ENCODE results near the gene GPR39. TPM values are rescaled to one million over a fixed set of nuclear protein-coding genes. Genes with fewer than 3 reads are reported as not detected.

Gene GPR39
- total RNA-seq, 1 experiment from 2014 or later, result 9.0 TPM

DNA sequence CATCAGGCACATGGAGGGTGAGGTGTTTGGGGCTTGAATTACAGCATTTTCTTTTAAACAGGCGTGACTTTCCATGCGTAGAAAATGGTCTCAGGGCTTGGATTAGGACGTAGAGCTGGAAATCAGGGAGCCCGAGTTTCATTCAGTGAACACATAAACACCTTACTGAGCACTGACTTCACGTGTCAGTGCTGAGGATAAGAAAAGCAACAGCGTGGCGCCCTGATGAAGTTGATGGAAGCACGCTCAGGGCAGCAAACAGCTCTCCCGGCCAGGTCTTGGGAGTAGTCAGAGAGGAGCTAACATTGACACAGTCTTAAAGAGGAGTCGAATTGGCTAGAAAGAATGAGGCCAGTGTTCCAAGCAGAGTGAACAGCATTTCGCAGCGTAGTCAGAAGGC is 142.7 kb downstream of the GPR39 start:
- H3K27me3 ChIP-seq (ENCODE audit: control insufficient read depth, insufficient read depth, low read length), result no peaks in the 10 kb centered on the region
- no peak overlapping the region for H3K4me3 ChIP-seq (ENCODE audit: low read depth in 2 of 2, low read length in 2 of 2)
- no peak for ATAC-seq
- no peaks in the 10 kb centered on the region; the same call in 1 of the 2 replicates for H3K36me3 ChIP-seq (ENCODE audit: control insufficient read depth, insufficient read depth, low read length)
- TF ChIP-seq, protein P1, sequence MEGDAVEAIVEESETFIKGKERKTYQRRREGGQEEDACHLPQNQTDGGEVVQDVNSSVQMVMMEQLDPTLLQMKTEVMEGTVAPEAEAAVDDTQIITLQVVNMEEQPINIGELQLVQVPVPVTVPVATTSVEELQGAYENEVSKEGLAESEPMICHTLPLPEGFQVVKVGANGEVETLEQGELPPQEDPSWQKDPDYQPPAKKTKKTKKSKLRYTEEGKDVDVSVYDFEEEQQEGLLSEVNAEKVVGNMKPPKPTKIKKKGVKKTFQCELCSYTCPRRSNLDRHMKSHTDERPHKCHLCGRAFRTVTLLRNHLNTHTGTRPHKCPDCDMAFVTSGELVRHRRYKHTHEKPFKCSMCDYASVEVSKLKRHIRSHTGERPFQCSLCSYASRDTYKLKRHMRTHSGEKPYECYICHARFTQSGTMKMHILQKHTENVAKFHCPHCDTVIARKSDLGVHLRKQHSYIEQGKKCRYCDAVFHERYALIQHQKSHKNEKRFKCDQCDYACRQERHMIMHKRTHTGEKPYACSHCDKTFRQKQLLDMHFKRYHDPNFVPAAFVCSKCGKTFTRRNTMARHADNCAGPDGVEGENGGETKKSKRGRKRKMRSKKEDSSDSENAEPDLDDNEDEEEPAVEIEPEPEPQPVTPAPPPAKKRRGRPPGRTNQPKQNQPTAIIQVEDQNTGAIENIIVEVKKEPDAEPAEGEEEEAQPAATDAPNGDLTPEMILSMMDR (IDR thresholded peaks at IDR 0.05), result no peak
- TF ChIP-seq SIN3A (IDR thresholded peaks at IDR 0.05; ENCODE audit: borderline replicate concordance, insufficient read depth, low read depth, low read length), result no peak
- TF ChIP-seq, protein P2, sequence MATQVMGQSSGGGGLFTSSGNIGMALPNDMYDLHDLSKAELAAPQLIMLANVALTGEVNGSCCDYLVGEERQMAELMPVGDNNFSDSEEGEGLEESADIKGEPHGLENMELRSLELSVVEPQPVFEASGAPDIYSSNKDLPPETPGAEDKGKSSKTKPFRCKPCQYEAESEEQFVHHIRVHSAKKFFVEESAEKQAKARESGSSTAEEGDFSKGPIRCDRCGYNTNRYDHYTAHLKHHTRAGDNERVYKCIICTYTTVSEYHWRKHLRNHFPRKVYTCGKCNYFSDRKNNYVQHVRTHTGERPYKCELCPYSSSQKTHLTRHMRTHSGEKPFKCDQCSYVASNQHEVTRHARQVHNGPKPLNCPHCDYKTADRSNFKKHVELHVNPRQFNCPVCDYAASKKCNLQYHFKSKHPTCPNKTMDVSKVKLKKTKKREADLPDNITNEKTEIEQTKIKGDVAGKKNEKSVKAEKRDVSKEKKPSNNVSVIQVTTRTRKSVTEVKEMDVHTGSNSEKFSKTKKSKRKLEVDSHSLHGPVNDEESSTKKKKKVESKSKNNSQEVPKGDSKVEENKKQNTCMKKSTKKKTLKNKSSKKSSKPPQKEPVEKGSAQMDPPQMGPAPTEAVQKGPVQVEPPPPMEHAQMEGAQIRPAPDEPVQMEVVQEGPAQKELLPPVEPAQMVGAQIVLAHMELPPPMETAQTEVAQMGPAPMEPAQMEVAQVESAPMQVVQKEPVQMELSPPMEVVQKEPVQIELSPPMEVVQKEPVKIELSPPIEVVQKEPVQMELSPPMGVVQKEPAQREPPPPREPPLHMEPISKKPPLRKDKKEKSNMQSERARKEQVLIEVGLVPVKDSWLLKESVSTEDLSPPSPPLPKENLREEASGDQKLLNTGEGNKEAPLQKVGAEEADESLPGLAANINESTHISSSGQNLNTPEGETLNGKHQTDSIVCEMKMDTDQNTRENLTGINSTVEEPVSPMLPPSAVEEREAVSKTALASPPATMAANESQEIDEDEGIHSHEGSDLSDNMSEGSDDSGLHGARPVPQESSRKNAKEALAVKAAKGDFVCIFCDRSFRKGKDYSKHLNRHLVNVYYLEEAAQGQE (IDR thresholded peaks at IDR 0.05; ENCODE audit: insufficient read depth in 1 of 2, low read depth in 2 of 2, low read length in 1 of 2), result no peak
- TF ChIP-seq POLR2AphosphoS5 (IDR thresholded peaks at IDR 0.05; ENCODE audit: low read depth, low read length), result no peak
- no peak for TF ChIP-seq TCF7L2 (IDR thresholded peaks at IDR 0.05; ENCODE audit: low read depth, low read length)
- BruUV-seq (replicated peaks), result no TSS peak
- in situ Hi-C loops (cut with HindIII; ENCODE audit: low pct_unique_long_range_greater_than_20kb, low sequenced_read_pairs), result no loop called here
- ChIA-PET POLR2A (no interaction called here), CTCF (no interaction called here)
- no peaks in the 10 kb centered on the region for H3K4me1 ChIP-seq (ENCODE audit: control insufficient read depth, insufficient read depth, low read length)
- intact Hi-C loops (cut with micrococcal nuclease; ENCODE audit: unreplicated experiment), result no loop called here
- no peaks in the 10 kb centered on the region for H3K9me3 ChIP-seq (ENCODE audit: control insufficient read depth, insufficient read depth, low read depth, low read length)
- DNase-seq (ENCODE audit: low read depth, low spot score), result no peak
- no peak overlapping the region for H3K27ac ChIP-seq (ENCODE audit: low read length)

DNA sequence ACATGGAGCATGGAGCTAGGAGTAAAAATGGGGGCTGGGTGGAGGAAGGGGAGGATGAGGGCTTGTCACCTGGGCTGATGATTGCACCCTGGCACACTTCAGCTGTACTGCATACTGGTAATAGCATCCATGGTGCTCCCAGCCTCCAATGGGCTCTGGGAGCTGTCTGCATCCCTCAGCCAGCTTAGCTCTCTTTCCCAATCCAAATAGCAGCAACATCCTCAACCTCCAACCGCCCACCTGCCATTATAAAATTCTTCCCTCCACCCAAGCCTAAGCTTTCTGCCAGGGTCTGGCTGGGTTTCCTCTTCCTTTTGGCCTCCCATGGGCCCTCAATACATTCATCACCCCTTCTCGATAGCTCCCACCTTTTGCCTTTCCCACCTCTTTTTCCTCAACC is 143.3 kb downstream of the GPR39 start:
- intact Hi-C loops (cut with micrococcal nuclease; ENCODE audit: unreplicated experiment), result no loop called here
- TF ChIP-seq, protein P2 (IDR thresholded peaks at IDR 0.05; ENCODE audit: insufficient read depth in 1 of 2, low read depth in 2 of 2, low read length in 1 of 2), result no peak
- CTCF ChIA-PET, result no interaction called here
- POLR2A ChIA-PET, result no interaction called here
- in situ Hi-C loops (cut with HindIII; ENCODE audit: low pct_unique_long_range_greater_than_20kb, low sequenced_read_pairs), result no loop called here
- H3K27ac ChIP-seq (ENCODE audit: low read length), result no peak overlapping the region
- no peaks in the 10 kb centered on the region for H3K9me3 ChIP-seq (ENCODE audit: control insufficient read depth, insufficient read depth, low read depth, low read length)
- no peak for ATAC-seq
- H3K4me3 ChIP-seq (ENCODE audit: low read depth in 2 of 2, low read length in 2 of 2), result no peak overlapping the region
- DNase-seq (ENCODE audit: low read depth, low spot score), result no peak
- H3K36me3 ChIP-seq (ENCODE audit: control insufficient read depth, insufficient read depth, low read length), result no peaks in the 10 kb centered on the region; the same call in 1 of the 2 replicates
- BruUV-seq (replicated peaks), result no TSS peak
- H3K27me3 ChIP-seq (ENCODE audit: control insufficient read depth, insufficient read depth, low read length), result no peaks in the 10 kb centered on the region
- H3K4me1 ChIP-seq (ENCODE audit: control insufficient read depth, insufficient read depth, low read length), result no peaks in the 10 kb centered on the region

Measured in Panc1 (cell line).